Thoracic aorta (tissue), 2 donors: ENCODE results near the gene PRKD2. TPM values are rescaled to one million over a fixed set of nuclear protein-coding genes. Genes with fewer than 3 reads are reported as not detected.
A peak's percentile ranks its signal among the peaks of the same experiment; 100 is the strongest.

ENCODE experiments used
- ATAC-seq: fragments of 150-250 bp; one replicate; pipeline ENCODE4 v1.8.0; 2017; ENCODE audit warnings: low read depth; ENCODE audit not compliant: insufficient number of reproducible peaks, low FRiP score
- DNase-seq: peaks from one replicate; pipeline ENCODE4 v3.0.0-alpha.2; 2020; ENCODE audit warnings: low spot score
- H3K27ac ChIP-seq, 2 donors: fragments of 200-600 bp; sonication (generic); 1 replicate in 1 of 2; 2 replicates in 1 of 2; pipeline ENCODE4 v1.5.1; 2016; ENCODE audit warnings: mild to moderate bottlenecking in 2 of 2, moderate library complexity in 2 of 2
- H3K27me3 ChIP-seq: fragments of 200-600 bp; sonication (generic); replicated peaks from 2 replicates; pipeline ENCODE4 v1.6.0; 2016; ENCODE audit warnings: mild to moderate bottlenecking; ENCODE audit not compliant: insufficient read depth
- H3K36me3 ChIP-seq: fragments of 200-600 bp; sonication (generic); one replicate; pipeline ENCODE4 v1.5.1; 2016
- H3K4me1 ChIP-seq, 2 donors: fragments of 200-600 bp; sonication (generic); 1 replicate in 1 of 2; 2 replicates in 1 of 2; pipeline versions ENCODE4 v1.5.1 to v1.6.0; 2016; ENCODE audit warnings: low read depth in 2 of 2, mild to moderate bottlenecking in 1 of 2; ENCODE audit not compliant: control insufficient read depth in 1 of 2
- H3K4me3 ChIP-seq: fragments of 200-600 bp; sonication (generic); 2 replicates; pipeline ENCODE4 v1.5.1; 2016; ENCODE audit warnings: mild to moderate bottlenecking
- H3K9me3 ChIP-seq: fragments of 200-600 bp; sonication (generic); 2 replicates; pipeline ENCODE4 v1.5.1; 2016
- CTCF ChIP-seq: fragments of 200-600 bp; sonication (generic); IDR thresholded peaks from one replicate; pipeline ENCODE4 v1.5.1; 2019; ENCODE audit warnings: antibody characterized with exemption
- total RNA-seq, 2 donors: library from RNA; depleted of rRNA; stranded (reverse); fragments of >200 nt; gene quantifications; one replicate each; pipeline versions ENCODE4 v1.1.0 to v1.2.3, GENCODE V29; 2016

The PRKD2 gene
- total RNA-seq, 2 donors from 2014 or later = 21.4 to 53.6 TPM

GRCh38 chr19:46717716-46718143 lies 816 bp upstream of the PRKD2 start:
- H3K27me3 ChIP-seq = no peaks in the 10 kb centered on the region
- no peak for DNase-seq
- H3K4me1 ChIP-seq = peaks cover 14 to 25% of the 10 kb centered on the region in 2 donors
- peak overlapping the region; percentile 99 for H3K4me3 ChIP-seq
- TF ChIP-seq CTCF = no peak
- peak overlapping the region; percentile 85 to 90 for H3K27ac ChIP-seq
- H3K36me3 ChIP-seq = peaks cover 15% of the 10 kb centered on the region
- ATAC-seq = no peak
- no peaks in the 10 kb centered on the region for H3K9me3 ChIP-seq

- Histone ChIP-seq H3K27ac (peak overlapping the region; percentile 85 to 90), H3K27me3 (no peaks in the 10 kb centered on the region), H3K4me3 (peak overlapping the region; percentile 99), H3K9me3 (no peaks in the 10 kb centered on the region), H3K36me3 (peaks cover 4% of the 10 kb centered on the region), H3K4me1 (peaks cover 14 to 25% of the 10 kb centered on the region in 2 donors)
- ATAC-seq (peak; percentile 13), DNase-seq (no peak)
- no peak for TF ChIP-seq CTCF
Observed at GRCh38 chr19:46716672-46717033, 261 bp downstream of the PRKD2 start.

GRCh38 chr19:46715975-46716671 lies 791 bp downstream of the PRKD2 start:
- H3K36me3 ChIP-seq = no peaks in the 10 kb centered on the region
- H3K9me3 ChIP-seq = no peaks in the 10 kb centered on the region
- H3K4me1 ChIP-seq = peaks cover 14 to 25% of the 10 kb centered on the region in 2 donors
- ATAC-seq (no peak), DNase-seq (no peak)
- no peak for TF ChIP-seq CTCF
- peak overlapping the region; percentile 99 for H3K4me3 ChIP-seq
- no peaks in the 10 kb centered on the region for H3K27me3 ChIP-seq
- H3K27ac ChIP-seq = peak overlapping the region; percentile 85 to 90

GRCh38 chr19:46715620-46715974 lies 1.3 kb downstream of the PRKD2 start:
- ATAC-seq (no peak), DNase-seq (no peak)
- Histone ChIP-seq H3K36me3 (no peaks in the 10 kb centered on the region), H3K4me1 (peaks cover 14 to 25% of the 10 kb centered on the region in 2 donors), H3K27me3 (no peaks in the 10 kb centered on the region), H3K27ac (peak overlapping the region in 1 of 2 donors; percentile 90), H3K4me3 (peak overlapping the region; percentile 99), H3K9me3 (no peaks in the 10 kb centered on the region)
- TF ChIP-seq CTCF = no peak

- Histone ChIP-seq H3K27ac (peak overlapping the region; percentile 54 to 90), H3K36me3 (peaks cover 7% of the 10 kb centered on the region), H3K4me3 (peak overlapping the region; percentile 99), H3K9me3 (no peaks in the 10 kb centered on the region), H3K4me1 (peaks cover 14 to 25% of the 10 kb centered on the region in 2 donors), H3K27me3 (no peaks in the 10 kb centered on the region)
- no peak for TF ChIP-seq CTCF
- DNase-seq (no peak), ATAC-seq (no peak)
Observed at GRCh38 chr19:46714444-46715106, 2.3 kb downstream of the PRKD2 start.
